HepG2 (cell line): ENCODE measurements around the gene OPRD1. TPM values are rescaled to one million over a fixed set of nuclear protein-coding genes. Genes with fewer than 3 reads are reported as not detected.

ENCODE experiments used
- ATAC-seq: fragments of 200-7000 bp; cut with Tn5 transposase; 3 replicates; pipeline ENCODE4 v1.9.1; 2020; ENCODE audit warnings: mild to moderate bottlenecking, moderate library complexity
- BruUV-seq: library from RNA; stranded (reverse); fragments of 400-500 nt; replicated peaks from 2 replicates; lab custom pipeline; 2021; lab: Mats Ljungman, UMichigan
- CTCF ChIA-PET: fragments of 300-600 bp; formaldehyde crosslinking; extraction: SDS; loops from one replicate; lab custom pipeline; 2021; ENCODE audit warnings: low total read pairs, inconsistent platforms, low intra/inter-chr PET ratio; lab: Yijun Ruan, JAX
- POLR2A ChIA-PET: fragments of 350-600 bp; sonication (Branson Sonifier 250); formaldehyde crosslinking; loops from one replicate; lab custom pipeline; 2020; ENCODE audit warnings: antibody characterized with exemption, inconsistent platforms; lab: Yijun Ruan, JAX
- DNase-seq: peaks from one replicate; pipeline ENCODE4 v3.0.0-alpha.2; 2015; ENCODE audit warnings: low spot score
- FAIRE-seq: peaks from 3 replicates; lab custom pipeline; 2011; peaks lifted over from hg19 to GRCh38; lab: Jason Lieb, UNC
- H2AFZ ChIP-seq: one replicate; pipeline ENCODE4 v1.6.1; 2011; ENCODE audit warnings: low read length, inconsistent platforms
- H3K27ac ChIP-seq: fragments of 300-600 bp; 3 replicates; pipeline ENCODE4 v1.8.0; 2011; ENCODE audit warnings: mixed run types, mild to moderate bottlenecking, mixed read lengths, low read length, inconsistent platforms; ENCODE audit not compliant: insufficient read depth; ENCODE audit errors: extremely low read length
- H3K27me3 ChIP-seq, 2 experiments: fragments of 200-600 bp in 1 of 2; 2 replicates in 1 of 2; 3 replicates in 1 of 2; pipeline versions ENCODE4 v1.6.0 to v1.8.0; 2011; ENCODE audit warnings: low read length in 2 of 2, mild to moderate bottlenecking in 2 of 2, moderate library complexity in 2 of 2, inconsistent platforms in 1 of 2; ENCODE audit not compliant: insufficient read depth in 2 of 2, control insufficient read depth in 1 of 2
- H3K36me3 ChIP-seq, 2 experiments: fragments of 200-600 bp in 1 of 2; replicated peaks in 1 of 2; 2 replicates in 1 of 2; 3 replicates in 1 of 2; pipeline versions ENCODE4 v1.5.1 to v1.8.0; 2011; ENCODE audit warnings: low read length in 2 of 2, inconsistent platforms in 1 of 2; ENCODE audit not compliant: insufficient read depth in 2 of 2, control insufficient read depth in 1 of 2
- H3K4me1 ChIP-seq: 2 replicates; pipeline ENCODE4 v1.5.1; 2012; ENCODE audit warnings: low read length, inconsistent platforms; ENCODE audit not compliant: insufficient read depth
- H3K4me2 ChIP-seq: 2 replicates; pipeline ENCODE4 v1.6.0; 2011; ENCODE audit warnings: low read depth, low read length, inconsistent platforms
- H3K4me3 ChIP-seq, 3 experiments: fragments of 200-600 bp in 1 of 3; sonication (generic), shearing (Covaris generic) in 1 of 3; replicated peaks in 1 of 3; 2 replicates each; pipeline ENCODE4 v1.5.1; 2011 to 2016; ENCODE audit warnings: low read length in 3 of 3, inconsistent platforms in 2 of 3, low read depth in 2 of 3, mild to moderate bottlenecking in 2 of 3, control low read depth in 1 of 3, mixed read lengths in 1 of 3; ENCODE audit not compliant: insufficient read depth in 1 of 3
- H3K79me2 ChIP-seq: one replicate; pipeline ENCODE4 v1.6.1; 2011; ENCODE audit warnings: low read length, inconsistent platforms; ENCODE audit not compliant: insufficient read depth
- H3K9ac ChIP-seq: 2 replicates; pipeline ENCODE4 v1.6.0; 2011; ENCODE audit warnings: mild to moderate bottlenecking, low read depth, low read length, inconsistent platforms; ENCODE audit not compliant: insufficient read depth
- H3K9me3 ChIP-seq: 2 replicates; pipeline ENCODE4 v1.5.1; 2012; ENCODE audit warnings: mild to moderate bottlenecking, low read length
- H4K20me1 ChIP-seq: 2 replicates; pipeline ENCODE4 v1.6.0; 2011; ENCODE audit warnings: inconsistent platforms, mild to moderate bottlenecking, low read length, moderate library complexity; ENCODE audit not compliant: insufficient read depth
- GPBP1L1 ChIP-seq: sonication (generic); formaldehyde crosslinking; IDR thresholded peaks from 2 replicates; pipeline ENCODE4 v1.5.0; 2020; ENCODE audit warnings: mild to moderate bottlenecking, missing genetic modification reagents
- HNRNPLL ChIP-seq: fragments of 200-400 bp; formaldehyde crosslinking; IDR thresholded peaks from 2 replicates; pipeline ENCODE4 v1.6.1; 2017; ENCODE audit warnings: mild to moderate bottlenecking, low read depth, low read length; ENCODE audit not compliant: poor library complexity, severe bottlenecking
- HOMEZ ChIP-seq: IDR thresholded peaks from 2 replicates; pipeline ENCODE4 v1.6.1; 2016; ENCODE audit warnings: low read depth
- HOXA5 ChIP-seq: sonication (generic); formaldehyde crosslinking; IDR thresholded peaks from 2 replicates; pipeline ENCODE4 v1.4.0; 2020; ENCODE audit warnings: missing genetic modification reagents
- NR2F1 ChIP-seq, 2 experiments: fragments of 450-650 bp in 1 of 2; formaldehyde crosslinking in 1 of 2; IDR thresholded peaks; 2 replicates each; pipeline versions ENCODE4 v1.5.0 to v1.6.1; 2016 to 2020; ENCODE audit warnings: mild to moderate bottlenecking in 1 of 2, missing compliant biosample characterization in 1 of 2, missing genetic modification reagents in 1 of 2, moderate library complexity in 1 of 2
- PHF21A ChIP-seq: sonication (generic); formaldehyde crosslinking; IDR thresholded peaks from 2 replicates; pipeline ENCODE4 v1.5.0; 2020; ENCODE audit warnings: mild to moderate bottlenecking, missing genetic modification reagents
- TARDBP ChIP-seq: sonication (generic); formaldehyde crosslinking; IDR thresholded peaks from 2 replicates; pipeline ENCODE4 v1.8.0; 2022; ENCODE audit warnings: mild to moderate bottlenecking, missing genetic modification reagents
- TCF12 ChIP-seq, 2 experiments: fragments of 450-650 bp in 1 of 2; sonication (generic) in 1 of 2; formaldehyde crosslinking in 1 of 2; IDR thresholded peaks; 2 replicates each; pipeline versions ENCODE4 v1.6.1 to v1.8.0; 2017 to 2022; ENCODE audit warnings: antibody characterized with exemption in 1 of 2, mild to moderate bottlenecking in 1 of 2, missing genetic modification reagents in 1 of 2, moderate library complexity in 1 of 2
- ZIK1 ChIP-seq: sonication (generic); formaldehyde crosslinking; IDR thresholded peaks from 2 replicates; pipeline ENCODE4 v1.5.0; 2020; ENCODE audit warnings: mild to moderate bottlenecking, low read depth, missing genetic modification reagents, borderline replicate concordance
- ZNF12 ChIP-seq: sonication (generic); formaldehyde crosslinking; IDR thresholded peaks from 2 replicates; pipeline ENCODE4 v1.5.0; 2020; ENCODE audit warnings: missing genetic modification reagents
- ZNF235 ChIP-seq: sonication (generic); formaldehyde crosslinking; IDR thresholded peaks from 2 replicates; pipeline ENCODE4 v1.8.1; 2023; ENCODE audit warnings: mild to moderate bottlenecking, missing genetic modification reagents, borderline replicate concordance
- ZNF292 ChIP-seq: sonication (generic); formaldehyde crosslinking; IDR thresholded peaks from 2 replicates; pipeline ENCODE4 v1.8.1; 2022; ENCODE audit warnings: mild to moderate bottlenecking, low read depth, missing genetic modification reagents, borderline replicate concordance
- ZNF451 ChIP-seq: sonication (generic); formaldehyde crosslinking; IDR thresholded peaks from 2 replicates; pipeline ENCODE4 v1.5.0; 2020; ENCODE audit warnings: mild to moderate bottlenecking, missing genetic modification reagents
- ZNF616 ChIP-seq: sonication (generic); formaldehyde crosslinking; IDR thresholded peaks from 2 replicates; pipeline ENCODE4 v1.5.0; 2020; ENCODE audit warnings: low read depth, mild to moderate bottlenecking, missing genetic modification reagents
- ZNF749 ChIP-seq: sonication (generic); formaldehyde crosslinking; IDR thresholded peaks from 2 replicates; pipeline ENCODE4 v1.8.0; 2022; ENCODE audit warnings: mild to moderate bottlenecking, missing genetic modification reagents, moderate library complexity, borderline replicate concordance
- ZNF766 ChIP-seq: sonication (generic); formaldehyde crosslinking; IDR thresholded peaks from 2 replicates; pipeline ENCODE4 v1.5.0; 2020; ENCODE audit warnings: missing genetic modification reagents, borderline replicate concordance
- WGBS: methylation state at CpG from one replicate; pipeline ENCODE4 v1.1.6; 2017; ENCODE audit warnings: low lambda C conversion rate; 5-methylcytosine and 5-hydroxymethylcytosine counted together
- in situ Hi-C: cut with HindIII; loops from 2 replicates; pipeline ENCODE4 v1.10.0; 2017; ENCODE audit warnings: low pct_unique_long_range_greater_than_20kb; ENCODE audit not compliant: extremely low pct_ligation_motif_present
- intact Hi-C: fragments of 100-400 bp; cut with micrococcal nuclease; formaldehyde crosslinking; loops from one replicate; pipeline ENCODE4 v1.10.0; 2022; ENCODE audit not compliant: unreplicated experiment
- polyA plus RNA-seq, 8 experiments: library from polyadenylated mRNA; depleted of rRNA in 3 of 8; stranded (reverse) in 7 of 8; unstranded in 1 of 8; fragments of >200 nt; fragmentation: Illumina TruSeq in 4 of 8; extraction: Trizol in 4 of 8; gene quantifications; 2 replicates each; pipeline versions ENCODE4 v1.2.1 to v1.2.3, GENCODE V29; 2011 to 2016; ENCODE audit warnings: low read depth in 4 of 8, missing spikeins in 1 of 8, mixed read lengths in 1 of 8; ENCODE audit not compliant: insufficient read depth in 1 of 8
- total RNA-seq, 5 experiments: library from RNA; depleted of rRNA; stranded (reverse); fragments of >200 nt; fragmentation: Illumina TruSeq; extraction: Trizol; gene quantifications; 2 replicates each; pipeline ENCODE4 v1.2.3, GENCODE V29; 2016; ENCODE audit warnings: low read depth in 1 of 5
- TF ChIP-seq, protein P1 (sequence below): sonication (generic); formaldehyde crosslinking; IDR thresholded peaks from 2 replicates; pipeline ENCODE4 v1.4.0; 2020; ENCODE audit warnings: missing genetic modification reagents, borderline replicate concordance

The OPRD1 gene
- total and polyA plus RNA-seq, 2 of the 13 experiments (the other 11 are each of a cell fraction or from before 2014, with no cell fraction given): 0.02 to 0.03 TPM

DNA sequence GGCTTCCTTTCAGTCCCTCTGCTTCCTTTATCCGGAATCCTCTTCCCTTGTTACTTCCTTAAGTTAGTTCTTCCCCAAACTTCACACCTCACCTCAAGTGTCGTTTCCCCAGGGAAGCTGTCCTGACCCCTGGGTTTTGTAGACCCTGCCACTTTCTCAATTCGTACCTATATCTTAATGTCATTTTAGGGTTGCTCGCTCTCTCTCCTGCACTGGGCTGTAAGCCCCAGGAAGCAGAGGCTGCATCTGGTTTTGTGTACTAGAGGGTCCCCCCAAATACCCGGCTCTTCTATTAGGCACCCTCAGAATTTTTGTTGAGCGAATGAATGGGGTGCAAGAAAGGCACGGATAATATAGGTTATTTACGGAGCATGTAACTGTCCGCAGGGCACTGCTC lies 603 bp upstream of the OPRD1 start:
- TF ChIP-seq ZNF451 (CRISPR knock-in tag) (no peak), HOXA5 (no peak), NR2F1 (CRISPR knock-in tag; IDR thresholded peaks at IDR 0.05) (no peak), ZNF235 (CRISPR knock-in tag) (no peak), ZNF766 (CRISPR knock-in tag) (no peak), ZNF616 (CRISPR knock-in tag) (no peak), ZNF749 (no peak), ZNF292 (no peak), HNRNPLL (no peak), TARDBP (CRISPR knock-in tag) (no peak), GPBP1L1 (no peak), ZNF12 (CRISPR knock-in tag) (no peak), TCF12 (IDR thresholded peaks at IDR 0.05) (no peak), TCF12 (CRISPR knock-in tag; IDR thresholded peaks at IDR 0.05) (no peak), ZIK1 (CRISPR knock-in tag) (no peak), HOMEZ (CRISPR knock-in tag) (no peak), PHF21A (no peak)
- TF ChIP-seq, protein P1, sequence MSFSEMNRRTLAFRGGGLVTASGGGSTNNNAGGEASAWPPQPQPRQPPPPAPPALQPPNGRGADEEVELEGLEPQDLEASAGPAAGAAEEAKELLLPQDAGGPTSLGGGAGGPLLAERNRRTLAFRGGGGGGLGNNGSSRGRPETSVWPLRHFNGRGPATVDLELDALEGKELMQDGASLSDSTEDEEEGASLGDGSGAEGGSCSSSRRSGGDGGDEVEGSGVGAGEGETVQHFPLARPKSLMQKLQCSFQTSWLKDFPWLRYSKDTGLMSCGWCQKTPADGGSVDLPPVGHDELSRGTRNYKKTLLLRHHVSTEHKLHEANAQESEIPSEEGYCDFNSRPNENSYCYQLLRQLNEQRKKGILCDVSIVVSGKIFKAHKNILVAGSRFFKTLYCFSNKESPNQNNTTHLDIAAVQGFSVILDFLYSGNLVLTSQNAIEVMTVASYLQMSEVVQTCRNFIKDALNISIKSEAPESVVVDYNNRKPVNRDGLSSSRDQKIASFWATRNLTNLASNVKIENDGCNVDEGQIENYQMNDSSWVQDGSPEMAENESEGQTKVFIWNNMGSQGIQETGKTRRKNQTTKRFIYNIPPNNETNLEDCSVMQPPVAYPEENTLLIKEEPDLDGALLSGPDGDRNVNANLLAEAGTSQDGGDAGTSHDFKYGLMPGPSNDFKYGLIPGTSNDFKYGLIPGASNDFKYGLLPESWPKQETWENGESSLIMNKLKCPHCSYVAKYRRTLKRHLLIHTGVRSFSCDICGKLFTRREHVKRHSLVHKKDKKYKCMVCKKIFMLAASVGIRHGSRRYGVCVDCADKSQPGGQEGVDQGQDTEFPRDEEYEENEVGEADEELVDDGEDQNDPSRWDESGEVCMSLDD: no peak
- TF ChIP-seq, all 625 proteins: peak for 0
- 52% methylated on average over 9 of the region's 9 CpGs for WGBS
- ChIA-PET CTCF (no interaction called here), POLR2A (no interaction called here)
- H2AFZ ChIP-seq: no peak overlapping the region
- FAIRE-seq (no peak), ATAC-seq (no peak), DNase-seq (no peak)
- H3K4me1 ChIP-seq: peaks cover 36% of the 10 kb centered on the region
- intact Hi-C loops (no loop called here), in situ Hi-C loops (no loop called here)
- no peak overlapping the region for H3K4me3 ChIP-seq
- H3K36me3 ChIP-seq: no peaks in the 10 kb centered on the region
- H3K27me3 ChIP-seq: peaks cover 14 to 62% of the 10 kb centered on the region in 2 experiments
- H3K9me3 ChIP-seq: no peaks in the 10 kb centered on the region
- H3K4me2 ChIP-seq: no peak overlapping the region
- no peaks in the 10 kb centered on the region for H3K79me2 ChIP-seq
- H4K20me1 ChIP-seq: 0 out of 2 replicates have a peak, but pooled peaks cover 7% of the 10 kb centered on the region
- no TSS peak for BruUV-seq
- H3K9ac ChIP-seq: no peak overlapping the region
- H3K27ac ChIP-seq: no peak overlapping the region
